GM10266 (cell line): Measurements from ENCODE around the gene PRPF38B.
"Not testable (repeated sequence)": the region's sequence is repeated elsewhere in the genome, so short reads cannot be mapped to it uniquely, and the experiment has no call there.

Source experiments
- DNase-seq: peaks from one replicate; pipeline ENCODE4 v3.0.0; 2012; ENCODE audit errors: extremely low spot score
- CTCF ChIP-seq: IDR thresholded peaks from 2 replicates; pipeline ENCODE4 v1.5.1; 2012; ENCODE audit warnings: mild to moderate bottlenecking, low read depth; ENCODE audit not compliant: control insufficient read depth, insufficient read depth; ENCODE audit errors: missing control alignments

The PRPF38B gene

GRCh38 chr1:108701176-108701849 lies 9.2 kb downstream of the PRPF38B start:
- DNase-seq = no peak
- TF ChIP-seq CTCF = no peak

- not testable (repeated sequence) for DNase-seq
These were observed 10.0 kb downstream of the PRPF38B start for GRCh38 chr1:108702109-108702508.

DNA sequence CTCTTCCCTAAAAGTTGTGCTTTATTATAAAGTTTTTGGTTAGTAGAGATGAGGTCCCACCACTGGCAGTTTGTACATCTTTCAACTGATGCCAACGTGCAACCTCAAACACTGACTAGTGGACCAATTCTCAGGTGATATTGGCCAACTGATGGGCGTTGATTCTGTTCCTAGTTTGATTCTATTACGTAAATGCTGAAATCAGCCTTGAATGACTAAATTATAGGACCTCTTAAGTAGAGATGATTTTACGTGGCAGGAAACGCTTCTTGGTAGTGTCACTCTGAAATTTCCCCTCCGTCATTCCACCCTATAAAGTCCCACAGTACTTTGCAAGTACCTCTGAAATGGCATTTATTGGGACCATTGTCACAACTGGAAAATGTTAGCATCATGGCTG lies 11.8 kb downstream of the PRPF38B start:
- TF ChIP-seq CTCF = no peak
- no peak for DNase-seq

DNA sequence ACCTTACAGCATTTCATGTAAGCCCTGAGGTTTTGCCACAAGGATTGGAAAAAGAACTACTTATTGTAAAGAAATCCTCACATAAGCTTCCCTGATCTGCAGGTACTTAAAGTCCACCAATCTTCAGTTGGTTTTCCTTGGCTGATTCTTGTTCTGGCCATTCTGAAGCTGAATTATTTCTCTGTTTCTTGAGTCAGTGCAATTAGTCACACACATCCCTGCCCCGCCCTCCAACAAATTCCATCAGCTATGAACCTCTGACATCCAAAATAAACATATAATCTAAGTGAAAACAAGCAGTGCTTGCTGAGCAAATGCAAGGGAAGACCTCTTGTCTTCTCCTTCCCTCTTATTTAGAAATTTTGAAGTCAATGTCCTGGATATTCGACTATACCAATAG lies 12.4 kb downstream of the PRPF38B start:
- no peak for DNase-seq
- TF ChIP-seq CTCF = no peak

DNA sequence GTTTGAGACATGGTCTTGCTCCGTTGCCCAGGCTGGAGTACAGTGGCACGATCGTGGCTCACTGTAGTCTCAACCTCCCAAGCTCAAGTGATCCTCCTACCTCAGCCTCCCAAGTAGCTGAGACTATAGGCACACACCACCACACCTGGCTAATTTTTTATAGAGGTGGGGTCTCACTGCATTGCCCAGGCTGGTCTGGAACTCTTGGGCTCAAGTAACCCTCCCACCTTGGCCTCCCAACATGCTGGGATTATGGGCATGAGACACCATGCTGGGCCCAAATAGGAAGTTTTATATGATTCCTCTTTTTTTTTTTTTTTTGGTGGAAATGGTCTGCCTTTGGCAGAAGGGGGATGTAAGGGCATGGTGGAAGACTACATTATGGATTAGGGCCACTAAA lies 14.5 kb downstream of the PRPF38B start:
- DNase-seq = no peak
- no peak for TF ChIP-seq CTCF

- DNase-seq = peak; percentile 8
- TF ChIP-seq CTCF = peak; percentile 32
These were observed 16.9 kb downstream of the PRPF38B start for GRCh38 chr1:108708691-108709660.

DNA sequence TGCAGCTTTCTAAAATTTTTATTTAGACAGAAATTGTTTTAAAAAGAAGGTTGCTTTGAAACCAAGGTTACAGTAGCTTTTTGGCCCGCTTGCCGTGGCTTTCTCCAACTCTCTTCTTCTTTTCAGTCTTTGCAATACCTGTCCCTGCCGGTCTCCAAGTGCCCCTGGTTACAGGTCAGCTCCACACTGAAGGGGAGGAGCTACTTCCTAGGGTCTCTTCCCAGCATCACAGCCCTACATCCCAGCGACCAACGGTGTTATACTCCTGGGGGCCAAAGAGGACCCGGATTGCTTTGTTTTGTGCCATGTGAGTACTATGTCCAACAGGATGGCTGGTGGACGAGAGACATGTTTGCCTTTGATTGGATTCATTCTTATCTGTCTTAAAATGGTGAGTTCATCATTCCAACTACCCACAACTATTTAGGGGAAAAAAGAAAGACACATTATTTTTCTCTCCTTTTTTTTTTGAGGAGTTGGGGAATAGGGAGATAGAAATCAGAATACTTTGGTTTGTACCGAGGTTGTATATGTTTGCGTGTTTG lies 20.6 kb downstream of the PRPF38B start, which contains the start of gene FNDC7:
FNDC7 (plus strand) TSS at position 303 of the 545 bp plus-strand sequence; CDS start at position 329, 26 bp downstream.
- no peak for DNase-seq
- TF ChIP-seq CTCF = no peak
